Measurements from ENCODE around the gene PARVB.

PARVB gene

GRCh38 chr22:44070029-44070428 is 45.9 kb downstream of the PARVB start:
- H3K9me3 ChIP-seq (ENCODE audit: insufficient read depth, low read length) = no peaks in the 10 kb centered on the region
- H3K9ac ChIP-seq (ENCODE audit: low read length) = no peak overlapping the region
- no peak overlapping the region for H3K4me3 ChIP-seq (ENCODE audit: low read length)
- TF ChIP-seq CTCF (IDR thresholded peaks at IDR 0.05; ENCODE audit: low read depth, low read length) (no peak), EZH2phosphoT487 (IDR thresholded peaks at IDR 0.05; ENCODE audit: low read depth) (no peak)
- no peaks in the 10 kb centered on the region for H3K36me3 ChIP-seq (replicated peaks; ENCODE audit: low read depth, low read length)
- H3K27me3 ChIP-seq (ENCODE audit: low read depth, low read length) = no peaks in the 10 kb centered on the region
- peaks cover 92% of the 10 kb centered on the region for H4K20me1 ChIP-seq (ENCODE audit: insufficient read depth, low read length)
- no peak overlapping the region for H3K27ac ChIP-seq (ENCODE audit: low read length)
- peaks cover 17% of the 10 kb centered on the region; the same call in 1 of the 2 replicates for H3K79me2 ChIP-seq (ENCODE audit: low read length)
- no peak overlapping the region for H2AFZ ChIP-seq (ENCODE audit: low read depth, low read length)
- peaks cover 5% of the 10 kb centered on the region; the same call in 1 of the 2 replicates for H3K4me1 ChIP-seq (ENCODE audit: low read length)
- no peak overlapping the region for H3K4me2 ChIP-seq (ENCODE audit: low read length)

- H4K20me1 ChIP-seq (ENCODE audit: insufficient read depth, low read length) = peaks cover 93% of the 10 kb centered on the region
- no peak overlapping the region for H3K4me3 ChIP-seq (ENCODE audit: low read length)
- no peak overlapping the region for H3K27ac ChIP-seq (ENCODE audit: low read length)
- TF ChIP-seq CTCF (IDR thresholded peaks at IDR 0.05; ENCODE audit: low read depth, low read length) (no peak), EZH2phosphoT487 (IDR thresholded peaks at IDR 0.05; ENCODE audit: low read depth) (no peak)
- H3K9ac ChIP-seq (ENCODE audit: low read length) = no peak overlapping the region
- H3K4me2 ChIP-seq (ENCODE audit: low read length) = no peak overlapping the region
- no peaks in the 10 kb centered on the region for H3K36me3 ChIP-seq (replicated peaks; ENCODE audit: low read depth, low read length)
- no peaks in the 10 kb centered on the region for H3K9me3 ChIP-seq (ENCODE audit: insufficient read depth, low read length)
- no peak overlapping the region for H2AFZ ChIP-seq (ENCODE audit: low read depth, low read length)
- H3K79me2 ChIP-seq (ENCODE audit: low read length) = peaks cover 13% of the 10 kb centered on the region; the same call in 1 of the 2 replicates
- H3K4me1 ChIP-seq (ENCODE audit: low read length) = peaks cover 5% of the 10 kb centered on the region; the same call in 1 of the 2 replicates
- H3K27me3 ChIP-seq (ENCODE audit: low read depth, low read length) = no peaks in the 10 kb centered on the region
Observed at GRCh38 chr22:44071781-44072326, 47.8 kb downstream of the PARVB start.

GRCh38 chr22:44074337-44074984 is 50.4 kb downstream of the PARVB start:
- Histone ChIP-seq H3K27ac (ENCODE audit: low read length) (no peak overlapping the region), H3K4me2 (ENCODE audit: low read length) (no peak overlapping the region), H3K9ac (ENCODE audit: low read length) (no peak overlapping the region), H3K36me3 (replicated peaks; ENCODE audit: low read depth, low read length) (peaks cover 4% of the 10 kb centered on the region), H3K4me3 (ENCODE audit: low read length) (no peak overlapping the region), H4K20me1 (ENCODE audit: insufficient read depth, low read length) (peaks cover 92% of the 10 kb centered on the region), H2AFZ (ENCODE audit: low read depth, low read length) (no peak overlapping the region), H3K27me3 (ENCODE audit: low read depth, low read length) (no peaks in the 10 kb centered on the region), H3K9me3 (ENCODE audit: insufficient read depth, low read length) (no peaks in the 10 kb centered on the region), H3K4me1 (ENCODE audit: low read length) (peaks cover 5% of the 10 kb centered on the region; the same call in 1 of the 2 replicates), H3K79me2 (ENCODE audit: low read length) (peaks cover 7% of the 10 kb centered on the region; the same call in 1 of the 2 replicates)
- TF ChIP-seq EZH2phosphoT487 (IDR thresholded peaks at IDR 0.05; ENCODE audit: low read depth) = no peak

GRCh38 chr22:44075022-44075421 is 50.9 kb downstream of the PARVB start:
- Histone ChIP-seq H3K9ac (ENCODE audit: low read length) (no peak overlapping the region), H4K20me1 (ENCODE audit: insufficient read depth, low read length) (peaks cover 91% of the 10 kb centered on the region), H3K27me3 (ENCODE audit: low read depth, low read length) (no peaks in the 10 kb centered on the region), H2AFZ (ENCODE audit: low read depth, low read length) (no peak overlapping the region), H3K9me3 (ENCODE audit: insufficient read depth, low read length) (no peaks in the 10 kb centered on the region), H3K79me2 (ENCODE audit: low read length) (peaks cover 3% of the 10 kb centered on the region; the same call in 1 of the 2 replicates), H3K36me3 (replicated peaks; ENCODE audit: low read depth, low read length) (peaks cover 4% of the 10 kb centered on the region), H3K4me1 (ENCODE audit: low read length) (peaks cover 5% of the 10 kb centered on the region; the same call in 1 of the 2 replicates), H3K27ac (ENCODE audit: low read length) (no peak overlapping the region), H3K4me3 (ENCODE audit: low read length) (no peak overlapping the region), H3K4me2 (ENCODE audit: low read length) (no peak overlapping the region)
- TF ChIP-seq CTCF (IDR thresholded peaks at IDR 0.05; ENCODE audit: low read depth, low read length) (no peak), EZH2phosphoT487 (IDR thresholded peaks at IDR 0.05; ENCODE audit: low read depth) (no peak)
